GM12892 (cell line): ENCODE results near the gene COL4A6.

Experiments
- POLR2A ChIP-seq: IDR thresholded peaks from 2 replicates; pipeline ENCODE4 v1.6.1; 2011; ENCODE audit warnings: low read depth, low read length, control low read depth
- POLR2AphosphoS5 ChIP-seq: IDR thresholded peaks from 2 replicates; pipeline ENCODE4 v1.6.1; 2011; ENCODE audit warnings: low read depth, low read length, control low read depth
- TAF1 ChIP-seq: IDR thresholded peaks from 2 replicates; pipeline ENCODE4 v1.6.1; 2011; ENCODE audit warnings: low read depth, mild to moderate bottlenecking, control low read depth, low read length, borderline replicate concordance

- TF ChIP-seq TAF1 (no peak), POLR2AphosphoS5 (no peak), POLR2A (no peak)
Measured at GRCh38 chrX:108167211-108167872, 270.9 kb downstream of the COL4A6 start.
